Activated naive CD4-positive, alpha-beta T cell treated with anti-CD3 and anti-CD28 coated beads, Interleukin-2, amount 50 U/mL, for 24 hours (primary cell): ENCODE results near the gene EXOSC2.
A peak's percentile ranks its signal among the peaks of the same experiment; 100 is the strongest.

Source experiments
- H3K27ac Mint-ChIP-seq: one replicate; pipeline ENCODE4 v1.8.0; 2021; ENCODE audit warnings: mild to moderate bottlenecking, mixed read lengths
- H3K27me3 Mint-ChIP-seq: one replicate; pipeline ENCODE4 v1.8.0; 2021; ENCODE audit warnings: mixed read lengths
- H3K36me3 Mint-ChIP-seq: one replicate; pipeline ENCODE4 v1.8.0; 2021; ENCODE audit warnings: mixed read lengths
- H3K4me1 Mint-ChIP-seq: one replicate; pipeline ENCODE4 v1.8.0; 2021; ENCODE audit warnings: mixed read lengths
- H3K4me3 Mint-ChIP-seq: one replicate; pipeline ENCODE4 v1.8.0; 2021; ENCODE audit warnings: mild to moderate bottlenecking, mixed read lengths
- H3K9me3 Mint-ChIP-seq: one replicate; pipeline ENCODE4 v1.8.0; 2021; ENCODE audit warnings: mixed read lengths

The EXOSC2 gene, protein sequence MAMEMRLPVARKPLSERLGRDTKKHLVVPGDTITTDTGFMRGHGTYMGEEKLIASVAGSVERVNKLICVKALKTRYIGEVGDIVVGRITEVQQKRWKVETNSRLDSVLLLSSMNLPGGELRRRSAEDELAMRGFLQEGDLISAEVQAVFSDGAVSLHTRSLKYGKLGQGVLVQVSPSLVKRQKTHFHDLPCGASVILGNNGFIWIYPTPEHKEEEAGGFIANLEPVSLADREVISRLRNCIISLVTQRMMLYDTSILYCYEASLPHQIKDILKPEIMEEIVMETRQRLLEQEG

DNA sequence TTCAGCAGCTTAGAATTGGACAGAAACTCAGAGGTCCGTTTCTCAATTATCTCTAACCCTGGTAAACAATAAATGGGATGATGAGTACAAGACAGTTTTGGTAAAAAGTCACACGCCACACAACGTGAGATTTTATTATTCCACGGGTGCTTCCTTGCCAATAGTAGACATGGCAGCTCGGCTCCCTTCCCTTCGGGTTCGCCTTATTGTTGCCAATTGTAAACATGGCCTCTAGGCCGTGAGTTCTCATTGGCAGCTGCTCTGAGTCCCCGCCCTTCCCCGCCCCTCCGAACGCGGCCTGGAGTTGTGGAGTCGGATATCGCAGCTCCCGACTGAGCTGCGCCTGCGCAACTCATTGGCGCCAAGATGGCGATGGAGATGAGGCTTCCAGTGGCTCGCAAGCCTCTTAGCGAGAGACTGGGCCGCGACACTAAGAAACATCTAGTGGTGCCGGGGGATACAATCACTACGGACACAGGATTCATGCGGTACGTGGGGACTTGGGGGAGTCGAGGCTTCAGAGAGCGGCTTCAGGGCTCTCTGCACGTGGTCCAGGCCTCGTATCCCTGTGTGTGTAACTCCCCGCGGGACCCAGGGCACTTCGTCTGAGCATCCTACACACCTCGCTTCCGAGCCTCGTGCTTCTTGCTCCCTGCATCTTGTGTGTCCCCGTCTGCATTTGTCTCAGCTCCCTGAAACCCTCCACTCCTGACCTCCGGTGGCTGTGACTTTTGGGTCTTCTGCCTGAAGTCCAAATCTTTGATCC is at the start of gene EXOSC2:
TSS of gene EXOSC2 (plus strand) at position 355 of the 766 bp plus-strand sequence. CDS start at position 367, 12 bp downstream.
- Mint-ChIP-seq H3K27ac (peak within 1 kb of the TSS; percentile 89), H3K27me3 (no peaks in the 10 kb centered on the region), H3K4me3 (peak within 1 kb of the TSS; percentile 96), H3K4me1 (peaks cover 38% of the 10 kb centered on the region), H3K36me3 (peaks cover 17% of the 10 kb centered on the region), H3K9me3 (no peaks in the 10 kb centered on the region)

DNA sequence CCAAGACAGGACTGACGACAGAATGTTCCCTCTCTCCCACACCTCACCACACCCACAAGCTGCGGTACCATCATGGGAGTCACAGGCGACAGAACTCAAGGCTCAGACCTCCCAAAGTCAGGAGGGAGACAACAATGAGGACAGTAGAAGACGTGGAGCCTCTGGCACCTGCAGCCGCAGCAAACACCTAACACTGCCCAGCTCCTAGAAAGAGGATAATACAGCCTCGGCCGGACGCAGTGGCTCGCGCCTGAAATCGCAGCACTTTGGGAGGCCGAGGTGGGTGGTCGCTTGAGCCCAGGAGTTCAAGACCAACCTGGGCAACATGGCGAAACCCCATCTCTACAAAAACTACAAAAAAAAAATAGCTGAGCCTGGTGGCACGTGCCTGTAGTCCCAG is 42.4 kb upstream of the EXOSC2 start:
- Mint-ChIP-seq H3K4me3 (no peak overlapping the region), H3K36me3 (no peaks in the 10 kb centered on the region), H3K9me3 (peaks cover 1% of the 10 kb centered on the region), H3K27ac (no peak overlapping the region), H3K4me1 (no peaks in the 10 kb centered on the region), H3K27me3 (peaks cover 13% of the 10 kb centered on the region)

DNA sequence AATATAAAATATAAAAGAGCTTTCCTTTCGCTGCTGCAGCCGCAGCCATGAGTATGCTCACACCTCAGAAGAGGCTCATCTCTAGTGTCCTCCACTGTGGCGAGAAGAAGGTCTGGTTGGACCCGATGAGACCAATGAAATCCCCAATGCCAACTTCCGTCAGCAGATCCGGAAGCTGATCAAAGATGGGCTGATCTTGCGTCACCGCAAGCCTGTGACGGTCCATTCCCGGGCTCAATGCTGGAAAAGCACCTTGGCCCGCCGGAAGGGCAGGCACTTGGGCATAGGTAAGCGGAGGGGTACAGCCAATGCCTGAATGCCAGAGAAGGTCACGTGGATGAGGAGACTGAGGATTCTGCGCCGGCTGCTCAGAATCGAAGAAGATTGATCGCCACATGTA is 41.8 kb upstream of the EXOSC2 start:
- no peaks in the 10 kb centered on the region for H3K9me3 Mint-ChIP-seq
- peaks cover 13% of the 10 kb centered on the region for H3K27me3 Mint-ChIP-seq
- H3K4me3 Mint-ChIP-seq, result no peak overlapping the region
- H3K27ac Mint-ChIP-seq, result no peak overlapping the region
- H3K36me3 Mint-ChIP-seq, result no peaks in the 10 kb centered on the region
- H3K4me1 Mint-ChIP-seq, result no peaks in the 10 kb centered on the region

DNA sequence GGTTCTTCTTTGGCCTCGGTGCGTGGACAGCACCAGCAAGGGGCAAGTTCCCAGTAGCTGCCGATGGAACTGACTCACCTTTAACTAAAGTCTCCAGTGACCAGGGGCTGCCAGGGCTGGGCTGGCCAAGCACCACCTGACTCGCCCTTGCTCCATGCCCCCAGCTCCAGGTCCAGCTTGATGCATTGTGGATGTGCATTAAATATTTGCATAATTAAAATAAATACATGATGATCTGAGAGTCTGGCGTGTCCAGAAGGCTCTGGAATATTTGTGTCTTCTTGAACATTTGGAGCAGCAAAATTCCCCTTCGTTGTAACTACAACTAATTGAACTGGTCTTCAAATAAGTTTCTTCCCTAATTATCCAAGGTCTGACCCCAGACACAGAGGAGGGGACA is 38.7 kb upstream of the EXOSC2 start:
- Mint-ChIP-seq H3K27ac (no peak overlapping the region), H3K4me3 (no peak overlapping the region), H3K36me3 (no peaks in the 10 kb centered on the region), H3K27me3 (peaks cover 32% of the 10 kb centered on the region), H3K9me3 (no peaks in the 10 kb centered on the region), H3K4me1 (peaks cover 3% of the 10 kb centered on the region)

DNA sequence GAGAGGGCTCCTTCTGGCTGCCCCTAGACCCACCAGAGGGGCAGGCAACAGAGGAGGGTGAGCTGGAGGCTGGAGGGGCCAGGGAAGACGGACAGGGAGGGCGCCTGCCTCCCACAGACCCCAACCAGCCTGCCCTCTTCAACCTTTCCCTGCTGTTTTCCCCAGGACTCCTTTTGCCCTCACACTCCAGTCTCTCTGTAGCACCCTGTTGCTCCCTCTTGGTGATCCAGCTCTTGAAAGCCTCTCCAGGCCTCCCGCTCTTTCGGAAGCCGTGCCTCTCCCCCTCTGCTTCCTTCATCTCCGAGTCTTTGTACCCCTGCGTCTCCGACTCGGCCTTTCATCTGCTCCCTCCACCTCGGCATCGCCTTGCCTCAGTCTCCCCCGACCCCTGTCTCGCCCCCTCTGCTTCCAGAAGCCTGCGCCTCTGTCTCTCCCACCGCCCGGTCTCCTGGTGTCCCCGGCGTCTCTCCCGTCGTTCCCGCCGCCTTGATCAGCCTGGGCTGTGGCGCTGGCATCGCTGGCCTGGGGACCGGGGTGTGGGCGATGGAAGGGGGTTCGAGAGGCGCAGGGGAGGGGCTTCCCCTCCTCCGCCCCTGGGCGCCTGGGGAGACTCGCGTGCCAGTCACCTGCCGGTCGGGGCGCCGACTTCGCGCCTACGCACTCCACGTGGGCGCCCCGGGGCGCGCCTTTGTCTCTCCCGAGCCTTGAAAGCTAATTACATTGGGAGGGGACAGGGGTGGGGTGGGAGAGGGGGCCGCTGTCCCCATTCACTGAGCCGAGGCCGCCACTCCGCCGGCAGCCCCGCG is 34.5 kb upstream of the EXOSC2 start:
- H3K36me3 Mint-ChIP-seq, result no peaks in the 10 kb centered on the region
- H3K27ac Mint-ChIP-seq, result no peak overlapping the region
- H3K4me3 Mint-ChIP-seq, result no peak overlapping the region
- H3K9me3 Mint-ChIP-seq, result no peaks in the 10 kb centered on the region
- H3K4me1 Mint-ChIP-seq, result peaks cover 19% of the 10 kb centered on the region
- H3K27me3 Mint-ChIP-seq, result peaks cover 39% of the 10 kb centered on the region

DNA sequence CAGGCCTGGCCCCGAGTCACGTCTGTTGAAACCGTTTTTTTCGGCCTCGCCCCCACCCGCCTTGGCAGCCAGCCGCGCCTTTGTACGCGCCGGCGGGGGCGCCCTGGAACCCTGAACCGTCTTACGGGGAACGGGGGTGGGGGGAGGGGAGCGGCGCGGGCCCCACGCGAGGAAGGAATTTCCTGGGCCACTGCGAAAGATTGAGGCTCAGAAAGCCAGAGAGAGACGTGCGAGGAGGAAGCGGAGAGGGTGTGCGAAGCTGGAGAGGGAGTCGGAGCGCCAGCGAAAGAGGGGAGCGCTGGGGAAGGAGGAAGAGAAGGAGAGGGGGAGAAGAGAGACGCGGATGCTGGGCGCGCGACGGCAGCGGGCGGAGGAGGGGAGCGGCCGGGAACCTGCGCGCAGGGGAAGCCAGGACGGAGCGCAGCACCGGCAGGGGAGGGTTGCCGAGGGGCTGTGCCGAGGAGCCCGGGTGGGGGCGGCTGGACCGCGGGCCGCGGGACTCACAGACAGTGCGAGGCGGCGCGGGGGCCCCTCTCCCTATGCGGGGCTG is 33.8 kb upstream of the EXOSC2 start:
- Mint-ChIP-seq H3K36me3 (no peaks in the 10 kb centered on the region), H3K27ac (no peak overlapping the region), H3K9me3 (no peaks in the 10 kb centered on the region), H3K27me3 (peaks cover 41% of the 10 kb centered on the region), H3K4me1 (peaks cover 19% of the 10 kb centered on the region), H3K4me3 (peak overlapping the region; percentile 61)

DNA sequence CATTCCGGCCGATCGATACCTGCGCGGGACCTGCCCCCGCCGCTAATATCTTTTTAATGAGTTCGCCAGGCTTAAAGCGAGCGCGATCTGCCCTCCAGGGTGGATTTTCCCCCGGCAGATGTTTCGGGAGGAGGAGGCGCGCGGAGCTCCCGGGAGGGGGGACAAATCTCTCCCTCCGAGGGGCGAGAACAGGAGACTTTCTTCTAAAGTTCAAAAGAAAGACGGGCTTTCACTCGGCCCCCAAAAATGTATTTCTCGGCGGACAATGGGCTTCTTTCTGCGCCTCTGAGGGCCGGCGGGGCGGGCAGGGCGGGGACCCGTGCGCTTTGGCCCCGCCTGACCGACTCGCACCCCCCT is 33.3 kb upstream of the EXOSC2 start:
- Mint-ChIP-seq H3K4me3 (peak overlapping the region; percentile 33), H3K27me3 (peaks cover 39% of the 10 kb centered on the region), H3K4me1 (peaks cover 21% of the 10 kb centered on the region), H3K36me3 (no peaks in the 10 kb centered on the region), H3K27ac (no peak overlapping the region), H3K9me3 (no peaks in the 10 kb centered on the region)

DNA sequence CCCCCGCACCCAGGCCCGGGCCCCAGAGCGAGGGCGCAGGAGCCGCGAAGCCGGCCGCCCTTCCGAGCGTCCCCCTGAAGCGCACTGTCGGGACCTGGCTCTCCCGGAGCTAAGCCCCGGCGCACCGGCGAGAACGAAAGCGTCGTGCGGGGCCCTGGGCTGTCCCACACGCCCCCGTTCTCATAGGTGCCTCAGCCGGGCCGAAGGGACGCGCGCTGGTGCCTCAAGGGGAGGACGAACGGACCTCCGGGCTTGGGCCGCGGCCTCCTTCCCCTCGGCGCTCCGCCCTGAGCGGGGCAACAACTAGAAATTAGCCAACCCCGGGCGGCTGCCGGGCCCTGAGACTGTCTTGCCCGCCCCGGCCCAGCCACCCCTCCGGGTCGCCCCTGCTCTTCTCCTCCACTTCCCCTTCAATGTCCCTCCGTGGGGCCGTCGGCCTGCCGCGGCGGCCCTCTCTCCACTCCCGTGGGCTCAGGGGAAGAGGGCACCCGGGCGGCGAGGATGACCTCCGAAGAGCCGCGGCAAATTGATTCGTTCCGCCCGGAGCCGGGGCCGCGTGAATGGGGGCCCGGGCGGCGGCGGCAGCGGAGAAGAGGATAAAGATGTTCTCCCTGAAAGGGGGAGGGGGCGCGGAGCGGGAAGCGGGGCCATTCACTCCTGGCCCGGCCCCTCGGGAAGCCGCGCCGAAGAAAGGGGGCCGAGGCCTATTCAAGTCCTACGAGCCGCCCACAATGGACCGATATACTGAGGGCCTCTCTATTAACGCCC is 32.7 kb upstream of the EXOSC2 start:
- H3K4me1 Mint-ChIP-seq, result peaks cover 25% of the 10 kb centered on the region
- no peaks in the 10 kb centered on the region for H3K9me3 Mint-ChIP-seq
- H3K4me3 Mint-ChIP-seq, result no peak overlapping the region
- no peak overlapping the region for H3K27ac Mint-ChIP-seq
- no peaks in the 10 kb centered on the region for H3K36me3 Mint-ChIP-seq
- H3K27me3 Mint-ChIP-seq, result peaks cover 39% of the 10 kb centered on the region

DNA sequence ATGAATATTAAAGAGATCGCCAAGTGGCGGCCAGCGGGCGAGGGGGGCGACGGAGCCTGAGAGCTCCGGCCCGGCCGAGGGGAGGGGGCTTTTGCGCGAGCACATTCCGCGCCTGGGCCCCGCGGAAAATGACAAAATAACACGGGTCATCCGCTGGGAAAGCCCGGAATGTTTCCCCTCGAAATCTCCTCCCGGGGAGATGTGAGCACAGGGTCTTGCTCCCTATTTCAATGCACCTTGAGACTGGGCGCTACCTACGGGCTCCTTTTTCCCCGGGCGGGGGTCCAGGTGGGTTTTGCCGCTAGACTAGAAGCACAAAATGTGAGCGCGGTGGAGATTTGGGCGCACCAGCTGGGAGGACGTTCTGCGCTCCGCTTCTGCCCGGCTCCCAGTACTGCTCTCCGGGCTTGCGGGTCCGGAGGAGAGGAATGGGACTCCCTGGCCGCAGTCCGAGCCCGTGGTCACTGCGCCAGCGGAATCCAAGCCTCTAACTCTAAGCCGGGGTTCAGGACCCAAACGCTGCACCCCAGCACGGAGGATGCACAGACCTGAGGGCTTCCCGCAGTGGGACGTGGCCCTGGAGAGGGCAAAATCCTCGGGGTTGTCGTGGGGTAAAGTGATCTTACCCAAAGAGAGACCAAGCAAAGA is 32.0 kb upstream of the EXOSC2 start:
- Mint-ChIP-seq H3K36me3 (no peaks in the 10 kb centered on the region), H3K27ac (no peak overlapping the region), H3K27me3 (peaks cover 41% of the 10 kb centered on the region), H3K4me1 (peaks cover 29% of the 10 kb centered on the region), H3K9me3 (no peaks in the 10 kb centered on the region), H3K4me3 (peak overlapping the region; percentile 23)

DNA sequence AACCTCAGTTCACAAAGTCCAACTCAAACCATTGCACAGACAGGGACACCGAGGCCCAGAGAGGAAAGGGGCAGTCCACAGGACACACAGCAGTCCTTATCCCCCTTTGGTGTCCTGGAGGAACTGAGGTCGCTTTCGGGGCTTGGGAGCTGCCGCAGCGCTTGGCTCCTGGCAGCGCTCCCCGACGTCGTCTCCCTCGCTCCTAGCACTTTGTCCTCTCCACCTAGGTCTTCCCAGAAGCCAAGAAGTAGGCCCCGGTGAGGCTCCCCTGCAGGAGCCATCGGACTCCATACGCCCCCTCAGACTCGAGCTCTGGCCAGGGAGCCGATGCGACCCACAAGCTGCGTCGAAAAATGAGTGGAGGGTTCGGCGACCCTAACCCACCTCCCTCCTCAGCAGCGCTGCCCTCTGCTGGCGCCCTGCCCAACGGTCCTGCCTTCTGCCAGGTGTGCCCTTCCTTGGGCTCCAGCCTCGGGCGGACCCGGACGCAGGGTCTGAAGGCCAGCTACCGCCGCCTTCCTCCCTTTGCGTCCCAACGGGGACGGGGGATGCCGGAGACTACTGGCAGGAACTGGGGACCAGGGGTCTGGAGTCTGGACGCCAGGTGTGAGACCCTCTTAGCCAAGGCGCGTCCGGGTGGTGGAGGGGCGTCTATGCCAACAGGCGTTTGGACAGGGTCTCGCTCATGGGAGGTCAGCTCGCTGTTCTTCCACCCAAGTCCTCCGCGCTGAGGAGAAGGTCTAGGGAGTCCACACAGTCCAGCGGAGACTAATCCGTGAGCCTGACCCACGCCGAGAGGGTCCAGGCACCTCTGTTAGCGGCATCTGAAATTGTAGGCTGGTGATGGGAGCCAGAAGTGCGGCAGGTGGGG is 31.2 kb upstream of the EXOSC2 start:
- Mint-ChIP-seq H3K36me3 (no peaks in the 10 kb centered on the region), H3K4me1 (peaks cover 29% of the 10 kb centered on the region), H3K27me3 (peaks cover 37% of the 10 kb centered on the region), H3K9me3 (no peaks in the 10 kb centered on the region), H3K27ac (no peak overlapping the region), H3K4me3 (peak overlapping the region; percentile 77)

DNA sequence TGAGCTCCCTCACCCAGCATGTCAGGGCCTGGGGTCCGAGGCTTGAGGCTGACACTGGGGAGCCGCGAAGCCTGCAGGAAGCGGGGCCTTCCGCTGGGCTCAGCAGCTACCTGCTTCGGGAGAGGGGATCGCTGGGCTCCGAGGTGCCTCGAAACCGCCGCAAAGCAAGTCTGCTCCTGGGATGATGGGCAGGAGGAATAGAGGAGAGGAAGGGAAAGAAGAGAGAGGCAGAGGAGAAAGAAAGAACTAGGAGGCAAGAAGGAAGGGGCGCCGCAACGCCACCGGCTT is 30.7 kb upstream of the EXOSC2 start:
- H3K27ac Mint-ChIP-seq, result no peak overlapping the region
- H3K9me3 Mint-ChIP-seq, result no peaks in the 10 kb centered on the region
- peaks cover 29% of the 10 kb centered on the region for H3K4me1 Mint-ChIP-seq
- H3K27me3 Mint-ChIP-seq, result peaks cover 36% of the 10 kb centered on the region
- H3K36me3 Mint-ChIP-seq, result no peaks in the 10 kb centered on the region
- H3K4me3 Mint-ChIP-seq, result peak overlapping the region; percentile 77

DNA sequence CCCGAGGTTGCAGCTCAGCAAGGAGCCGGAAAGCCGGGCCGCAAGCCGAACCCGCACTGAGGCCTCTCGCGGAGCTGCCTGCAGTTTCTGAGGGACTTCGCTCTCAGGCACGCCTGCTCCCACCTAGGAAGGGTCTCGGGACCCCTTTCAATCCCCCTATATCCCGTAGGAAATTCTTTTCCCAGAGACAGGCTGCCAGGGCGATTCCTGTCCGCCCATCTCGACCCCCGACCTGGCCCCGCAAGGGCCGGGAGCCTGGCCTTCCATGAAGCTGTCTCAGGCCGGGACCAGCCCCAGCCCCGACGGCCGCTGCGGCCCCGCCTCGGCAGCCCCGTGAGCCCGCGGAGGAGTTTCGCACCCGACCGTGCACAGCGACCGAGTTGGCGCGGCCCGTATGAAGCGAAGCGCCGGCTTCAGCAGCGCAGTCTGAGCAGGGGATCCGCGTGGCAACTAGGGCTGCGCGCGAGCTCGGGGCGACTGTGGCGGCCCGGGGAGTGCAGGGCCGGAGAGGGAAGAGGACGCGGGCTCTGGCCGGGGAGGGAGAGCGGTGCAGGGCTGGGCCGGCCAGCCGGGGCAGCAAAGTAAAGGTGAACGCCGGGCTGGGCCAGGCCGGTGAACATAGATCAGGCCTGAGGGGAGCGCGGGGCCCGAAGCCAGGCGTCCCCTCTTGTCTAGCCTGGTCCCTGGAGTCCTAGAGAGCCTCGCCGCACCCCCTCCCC is 30.2 kb upstream of the EXOSC2 start:
- Mint-ChIP-seq H3K27ac (no peak overlapping the region), H3K4me3 (peak overlapping the region; percentile 77), H3K36me3 (no peaks in the 10 kb centered on the region), H3K4me1 (peaks cover 29% of the 10 kb centered on the region), H3K9me3 (no peaks in the 10 kb centered on the region), H3K27me3 (peaks cover 35% of the 10 kb centered on the region)

DNA sequence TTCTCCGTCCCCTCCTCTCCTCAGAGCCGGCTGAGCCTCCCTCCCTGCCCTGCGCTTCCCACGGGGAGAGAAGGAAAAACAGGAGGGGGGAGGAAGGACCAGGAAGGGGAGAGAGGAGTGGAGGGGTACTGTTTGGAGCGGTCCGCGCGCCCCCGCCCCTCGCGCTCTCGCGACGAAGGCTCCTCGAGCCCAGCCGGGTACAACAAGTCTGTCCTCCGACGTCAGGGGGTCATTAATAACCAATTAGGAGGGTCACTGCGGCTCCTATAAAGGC is 29.7 kb upstream of the EXOSC2 start:
- Mint-ChIP-seq H3K9me3 (no peaks in the 10 kb centered on the region), H3K27me3 (peaks cover 31% of the 10 kb centered on the region), H3K4me1 (peaks cover 29% of the 10 kb centered on the region), H3K36me3 (no peaks in the 10 kb centered on the region), H3K27ac (no peak overlapping the region), H3K4me3 (peak overlapping the region; percentile 30)
